Measurements from ENCODE around the gene CRNN.
A peak's percentile ranks its signal among the peaks of the same experiment; 100 is the strongest.

CRNN gene

GRCh38 chr1:152458384-152459185 is 44.5 kb upstream of the CRNN start:
- TF ChIP-seq CTCF (IDR thresholded peaks at IDR 0.05; ENCODE audit: low read depth, low read length) = peak; percentile 97
- peaks cover 60% of the 10 kb centered on the region for H3K27me3 ChIP-seq (ENCODE audit: insufficient read depth, low read depth, severe bottlenecking)
- no peaks in the 10 kb centered on the region for H3K9me3 ChIP-seq (ENCODE audit: severe bottlenecking)
- no peak overlapping the region for H3K4me3 ChIP-seq (ENCODE audit: low read depth, low read length)
- no peak overlapping the region for H3K27ac ChIP-seq
- H3K36me3 ChIP-seq = no peaks in the 10 kb centered on the region
- DNase-seq = peak; percentile 87

- Histone ChIP-seq H3K27ac (no peak overlapping the region), H3K27me3 (ENCODE audit: insufficient read depth, low read depth, severe bottlenecking) (peaks cover 70% of the 10 kb centered on the region), H3K4me3 (ENCODE audit: low read depth, low read length) (no peak overlapping the region), H3K9me3 (ENCODE audit: severe bottlenecking) (no peaks in the 10 kb centered on the region), H3K36me3 (no peaks in the 10 kb centered on the region)
- DNase-seq = no peak
- no peak for TF ChIP-seq CTCF (IDR thresholded peaks at IDR 0.05; ENCODE audit: low read depth, low read length)
Measured at GRCh38 chr1:152457561-152457960, 43.5 kb upstream of the CRNN start.

- Histone ChIP-seq H3K9me3 (ENCODE audit: severe bottlenecking) (no peaks in the 10 kb centered on the region), H3K27me3 (ENCODE audit: insufficient read depth, low read depth, severe bottlenecking) (peaks cover 75% of the 10 kb centered on the region), H3K4me3 (ENCODE audit: low read depth, low read length) (no peak overlapping the region), H3K27ac (no peak overlapping the region), H3K36me3 (no peaks in the 10 kb centered on the region)
- no peak for TF ChIP-seq CTCF (IDR thresholded peaks at IDR 0.05; ENCODE audit: low read depth, low read length)
- DNase-seq = no peak
Measured at GRCh38 chr1:152457071-152457470, 43.0 kb upstream of the CRNN start.

GRCh38 chr1:152451254-152451653 is 37.2 kb upstream of the CRNN start:
- DNase-seq = peak; percentile 52
- Histone ChIP-seq H3K27ac (no peak overlapping the region), H3K4me3 (ENCODE audit: low read depth, low read length) (no peak overlapping the region), H3K36me3 (no peaks in the 10 kb centered on the region), H3K9me3 (ENCODE audit: severe bottlenecking) (no peaks in the 10 kb centered on the region), H3K27me3 (ENCODE audit: insufficient read depth, low read depth, severe bottlenecking) (peaks cover 93% of the 10 kb centered on the region)
- peak; percentile 81 for TF ChIP-seq CTCF (IDR thresholded peaks at IDR 0.05; ENCODE audit: low read depth, low read length)

GRCh38 chr1:152449661-152450060 is 35.6 kb upstream of the CRNN start:
- Histone ChIP-seq H3K36me3 (no peaks in the 10 kb centered on the region), H3K4me3 (ENCODE audit: low read depth, low read length) (no peak overlapping the region), H3K27ac (no peak overlapping the region), H3K27me3 (ENCODE audit: insufficient read depth, low read depth, severe bottlenecking) (peaks cover 93% of the 10 kb centered on the region), H3K9me3 (ENCODE audit: severe bottlenecking) (no peaks in the 10 kb centered on the region)
- no peak for TF ChIP-seq CTCF (IDR thresholded peaks at IDR 0.05; ENCODE audit: low read depth, low read length)
- no peak for DNase-seq

- no peak overlapping the region for H3K4me3 ChIP-seq (ENCODE audit: low read depth, low read length)
- no peak for TF ChIP-seq CTCF (IDR thresholded peaks at IDR 0.05; ENCODE audit: low read depth, low read length)
- no peaks in the 10 kb centered on the region for H3K9me3 ChIP-seq (ENCODE audit: severe bottlenecking)
- DNase-seq = no peak
- H3K36me3 ChIP-seq = no peaks in the 10 kb centered on the region
- H3K27me3 ChIP-seq (ENCODE audit: insufficient read depth, low read depth, severe bottlenecking) = peaks cover 96% of the 10 kb centered on the region
- no peak overlapping the region for H3K27ac ChIP-seq
Measured at GRCh38 chr1:152448496-152448895, 34.4 kb upstream of the CRNN start.
